HCT116 (cell line): ENCODE data around the gene PEX10. TPM values are rescaled to one million over a fixed set of nuclear protein-coding genes. Genes with fewer than 3 reads are reported as not detected.

Source experiments
- ATAC-seq: fragments of 200-7000 bp; cut with Tn5 transposase; 2 replicates; pipeline ENCODE4 v1.9.1; 2020; ENCODE audit warnings: mild to moderate bottlenecking, moderate library complexity
- BruUV-seq: library from RNA; stranded (reverse); fragments of 400-500 nt; replicated peaks from 2 replicates; lab custom pipeline; 2021; lab: Mats Ljungman, UMichigan
- CTCF ChIA-PET: fragments of 300-600 bp; sonication (Branson Sonifier 250); formaldehyde crosslinking; loops from one replicate; lab custom pipeline; 2021; ENCODE audit warnings: antibody characterized with exemption; lab: Charles Lee
- POLR2A ChIA-PET: fragments of 300-600, 350-600 bp; sonication (Branson Sonifier 250); formaldehyde crosslinking; loops from one replicate; lab custom pipeline; 2021; ENCODE audit warnings: antibody characterized with exemption; lab: Charles Lee
- RAD21 ChIA-PET, 2 experiments: fragments of 300-600 bp; sonication (Branson Sonifier 250); formaldehyde crosslinking; loops; one replicate each; lab custom pipeline; 2023; ENCODE audit warnings: low total read pairs in 2 of 2; ENCODE audit not compliant: uncharacterized antibody in 2 of 2, unreplicated experiment in 2 of 2, low non-redundant PET in 1 of 2; lab: Charles Lee
- DNase-seq: peaks from one replicate; pipeline ENCODE4 v3.0.0-alpha.2; 2010; ENCODE audit warnings: low read depth, low spot score
- H2AFZ ChIP-seq: fragments of 200-600 bp; shearing (Covaris generic), sonication (generic); 2 replicates; pipeline ENCODE4 v1.6.1; 2017; ENCODE audit warnings: low read depth, mixed run types, mixed read lengths, antibody characterized with exemption, low read length; ENCODE audit not compliant: poor library complexity, severe bottlenecking
- H3K27ac ChIP-seq: 2 replicates; pipeline ENCODE4 v1.5.1; 2012; ENCODE audit warnings: low read depth, low read length
- H3K27me3 ChIP-seq: fragments of 200-600 bp; sonication (generic); 2 replicates; pipeline ENCODE4 v1.6.1; 2016; ENCODE audit warnings: mixed run types, low read length, mixed read lengths; ENCODE audit not compliant: insufficient read depth
- H3K36me3 ChIP-seq, 2 experiments: fragments of 200-500 bp in 1 of 2; fragments of 200-600 bp in 1 of 2; sonication (Bioruptor generic) in 1 of 2; sonication (generic) in 1 of 2; 2 replicates each; pipeline versions ENCODE4 v1.5.1 to v1.6.1; 2014 to 2016; ENCODE audit warnings: low read length in 2 of 2, inconsistent platforms in 1 of 2, mixed read lengths in 1 of 2, mixed run types in 1 of 2; ENCODE audit not compliant: insufficient read depth in 2 of 2, control insufficient read depth in 1 of 2
- H3K4me1 ChIP-seq, 2 experiments: fragments of 200-600 bp in 1 of 2; sonication (generic) in 1 of 2; 2 replicates each; pipeline versions ENCODE4 v1.5.1 to v1.6.1; 2012 to 2017; ENCODE audit warnings: low read length in 2 of 2, inconsistent platforms in 1 of 2, mild to moderate bottlenecking in 1 of 2, mixed read lengths in 1 of 2, mixed run types in 1 of 2, moderate library complexity in 1 of 2; ENCODE audit not compliant: insufficient read depth in 2 of 2, control insufficient read depth in 1 of 2
- H3K4me2 ChIP-seq: fragments of 200-600 bp; sonication (generic); 2 replicates; pipeline ENCODE4 v1.6.1; 2017; ENCODE audit warnings: mixed run types, low read length, mixed read lengths
- H3K4me3 ChIP-seq, 2 experiments: fragments of 200-600 bp in 1 of 2; sonication (generic) in 1 of 2; replicated peaks in 1 of 2; 2 replicates each; pipeline ENCODE4 v1.5.1; 2011 to 2016; ENCODE audit warnings: low read length in 2 of 2, control low read depth in 1 of 2, low read depth in 1 of 2, mild to moderate bottlenecking in 1 of 2, mixed read lengths in 1 of 2, mixed run types in 1 of 2
- H3K79me2 ChIP-seq: fragments of 200-600 bp; sonication (generic); 2 replicates; pipeline ENCODE4 v1.6.1; 2017; ENCODE audit warnings: mild to moderate bottlenecking, mixed run types, low read length, moderate library complexity, mixed read lengths; ENCODE audit not compliant: insufficient read depth
- H3K9ac ChIP-seq: fragments of 200-600 bp; sonication (generic); 2 replicates; pipeline ENCODE4 v1.6.1; 2016; ENCODE audit warnings: low read length, mixed read lengths
- H3K9me2 ChIP-seq: fragments of 200-600 bp; sonication (generic), shearing (Covaris generic); 2 replicates; pipeline ENCODE4 v1.6.1; 2017; ENCODE audit warnings: mixed run types, mild to moderate bottlenecking, moderate library complexity; ENCODE audit not compliant: insufficient read depth
- H3K9me3 ChIP-seq, 2 experiments: fragments of 200-500 bp in 1 of 2; fragments of 200-600 bp in 1 of 2; sonication (Bioruptor generic) in 1 of 2; sonication (generic) in 1 of 2; 2 replicates each; pipeline ENCODE4 v1.6.1; 2014 to 2017; ENCODE audit warnings: low read length in 2 of 2, mixed read lengths in 2 of 2, inconsistent platforms in 1 of 2, low read depth in 1 of 2, mild to moderate bottlenecking in 1 of 2, mixed run types in 1 of 2, moderate library complexity in 1 of 2; ENCODE audit not compliant: control insufficient read depth in 1 of 2, insufficient read depth in 1 of 2
- H4K20me1 ChIP-seq: fragments of 200-600 bp; sonication (generic), shearing (Covaris generic); 2 replicates; pipeline ENCODE4 v1.6.1; 2017; ENCODE audit warnings: mixed run types, mild to moderate bottlenecking, moderate library complexity; ENCODE audit not compliant: insufficient read depth
- EGR1 ChIP-seq: IDR thresholded peaks from 2 replicates; pipeline ENCODE4 v1.6.1; 2012; ENCODE audit warnings: low read depth
- POLR2A ChIP-seq: IDR thresholded peaks from 2 replicates; pipeline ENCODE4 v1.7.0; 2011; ENCODE audit warnings: borderline replicate concordance; ENCODE audit not compliant: insufficient read depth, insufficient read length; ENCODE audit errors: extremely low read depth
- POLR2AphosphoS5 ChIP-seq: IDR thresholded peaks from 2 replicates; pipeline ENCODE4 v1.6.1; 2011; ENCODE audit warnings: mild to moderate bottlenecking, low read depth, low read length, moderate library complexity
- REST ChIP-seq: IDR thresholded peaks from 2 replicates; pipeline ENCODE4 v1.6.1; 2012; ENCODE audit warnings: low read depth
- SP1 ChIP-seq: IDR thresholded peaks from 2 replicates; pipeline ENCODE4 v1.6.1; 2012; ENCODE audit warnings: low read depth
- ZFX ChIP-seq: fragments of 450-650 bp; IDR thresholded peaks from 2 replicates; pipeline ENCODE4 v1.6.1; 2017
- intact Hi-C: fragments of 100-400 bp; cut with micrococcal nuclease; formaldehyde crosslinking; loops from 2 replicates; pipeline ENCODE4 v1.10.0; 2022
- total RNA-seq: library from RNA; stranded (reverse); gene quantifications from one replicate; pipeline ENCODE4 v1.2.1, GENCODE V29; 2021; ENCODE audit not compliant: unreplicated experiment

PEX10 gene
- total RNA-seq, 1 experiment from 2014 or later = 27.9 TPM

GRCh38 chr1:2400950-2401649, 11.3 kb downstream of the PEX10 start (continued):
- no peak for TF ChIP-seq REST
- TF ChIP-seq POLR2A = no peak
- no peak for TF ChIP-seq POLR2AphosphoS5
- no peak for TF ChIP-seq SP1
- TF ChIP-seq ZFX = no peak

- Histone ChIP-seq H3K4me2 (no peak overlapping the region), H3K36me3 (peaks cover 35 to 41% of the 10 kb centered on the region in 2 experiments), H4K20me1 (no peaks in the 10 kb centered on the region), H3K9me2 (no peaks in the 10 kb centered on the region), H2AFZ (no peak overlapping the region), H3K9me3 (no peaks in the 10 kb centered on the region), H3K79me2 (peaks cover 45% of the 10 kb centered on the region; the same call in 1 of the 2 replicates), H3K27ac (no peak overlapping the region), H3K4me1 (no peaks in the 10 kb centered on the region), H3K27me3 (no peaks in the 10 kb centered on the region), H3K9ac (no peak overlapping the region), H3K4me3 (no peak overlapping the region)
- no peak for DNase-seq
- ChIA-PET RAD21 (no interaction called here), POLR2A (no interaction called here), CTCF (no interaction called here)
- no TSS peak for BruUV-seq
- TF ChIP-seq EGR1 (no peak), POLR2A (no peak)
- ATAC-seq = no peak
- intact Hi-C loops = no loop called here
Measured at GRCh38 chr1:2400576-2400909, 11.8 kb downstream of the PEX10 start.
